Gastroesophageal sphincter (tissue), 2 donors: Measurements from ENCODE around the gene ARHGAP6.

ENCODE experiments used
- EP300 ChIP-seq: sonication (generic); formaldehyde crosslinking; IDR thresholded peaks from one replicate; pipeline ENCODE4 v1.6.1; 2017; ENCODE audit warnings: antibody characterized with exemption, mild to moderate bottlenecking
- POLR2A ChIP-seq, 2 donors: fragments of 450-650 bp; IDR thresholded peaks; one replicate each; pipeline ENCODE4 v1.6.1; 2017; ENCODE audit warnings: antibody characterized with exemption in 2 of 2, mild to moderate bottlenecking in 2 of 2, moderate library complexity in 1 of 2

DNA sequence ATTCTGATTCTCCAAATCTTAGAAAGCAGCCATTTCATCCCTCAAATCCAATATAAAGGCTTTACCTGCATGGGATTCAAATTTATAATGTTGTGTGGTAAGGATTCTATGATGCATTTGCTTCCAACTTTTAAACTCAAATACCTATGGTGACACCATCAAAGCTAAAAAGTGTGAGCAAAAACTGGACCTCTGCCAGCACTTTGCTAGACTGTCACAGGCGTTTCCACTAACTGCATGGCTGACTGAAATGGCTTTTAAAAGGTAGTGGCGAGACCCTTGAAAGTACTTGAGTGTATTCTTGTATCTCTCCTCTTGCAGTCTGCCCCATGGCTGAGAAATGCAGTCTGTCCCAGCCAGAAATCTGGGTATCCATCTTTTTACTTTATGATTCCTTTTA lies 203.1 kb downstream of the ARHGAP6 start:
- TF ChIP-seq EP300 = no peak
- no peak for TF ChIP-seq POLR2A (IDR thresholded peaks at IDR 0.05)
